Subcutaneous adipose tissue (tissue), 4 donors: ENCODE measurements around the gene GOLGA1. TPM values are rescaled to one million over a fixed set of nuclear protein-coding genes. Genes with fewer than 3 reads are reported as not detected.

Source experiments
- total RNA-seq, 4 donors: library from RNA; depleted of rRNA; stranded (reverse); fragments of >200 nt; gene quantifications; one replicate each; pipeline ENCODE4 v1.1.0, GENCODE V29; 2016
- TF ChIP-seq, protein P1 (sequence below): fragments of 450-650 bp; IDR thresholded peaks from one replicate; pipeline ENCODE4 v1.5.1; 2016; ENCODE audit warnings: low read depth, mild to moderate bottlenecking, control low read depth, antibody characterized with exemption, moderate library complexity

Gene GOLGA1
- total RNA-seq, 4 donors from 2014 or later = 15.1 to 26.0 (median 21.5) TPM

- TF ChIP-seq, protein P1, sequence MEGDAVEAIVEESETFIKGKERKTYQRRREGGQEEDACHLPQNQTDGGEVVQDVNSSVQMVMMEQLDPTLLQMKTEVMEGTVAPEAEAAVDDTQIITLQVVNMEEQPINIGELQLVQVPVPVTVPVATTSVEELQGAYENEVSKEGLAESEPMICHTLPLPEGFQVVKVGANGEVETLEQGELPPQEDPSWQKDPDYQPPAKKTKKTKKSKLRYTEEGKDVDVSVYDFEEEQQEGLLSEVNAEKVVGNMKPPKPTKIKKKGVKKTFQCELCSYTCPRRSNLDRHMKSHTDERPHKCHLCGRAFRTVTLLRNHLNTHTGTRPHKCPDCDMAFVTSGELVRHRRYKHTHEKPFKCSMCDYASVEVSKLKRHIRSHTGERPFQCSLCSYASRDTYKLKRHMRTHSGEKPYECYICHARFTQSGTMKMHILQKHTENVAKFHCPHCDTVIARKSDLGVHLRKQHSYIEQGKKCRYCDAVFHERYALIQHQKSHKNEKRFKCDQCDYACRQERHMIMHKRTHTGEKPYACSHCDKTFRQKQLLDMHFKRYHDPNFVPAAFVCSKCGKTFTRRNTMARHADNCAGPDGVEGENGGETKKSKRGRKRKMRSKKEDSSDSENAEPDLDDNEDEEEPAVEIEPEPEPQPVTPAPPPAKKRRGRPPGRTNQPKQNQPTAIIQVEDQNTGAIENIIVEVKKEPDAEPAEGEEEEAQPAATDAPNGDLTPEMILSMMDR = no peak
Observed at GRCh38 chr9:124932333-124932732, 8.6 kb downstream of the GOLGA1 start.

GRCh38 chr9:124929464-124929863 lies 11.4 kb downstream of the GOLGA1 start:
- TF ChIP-seq, protein P1 = no peak

DNA sequence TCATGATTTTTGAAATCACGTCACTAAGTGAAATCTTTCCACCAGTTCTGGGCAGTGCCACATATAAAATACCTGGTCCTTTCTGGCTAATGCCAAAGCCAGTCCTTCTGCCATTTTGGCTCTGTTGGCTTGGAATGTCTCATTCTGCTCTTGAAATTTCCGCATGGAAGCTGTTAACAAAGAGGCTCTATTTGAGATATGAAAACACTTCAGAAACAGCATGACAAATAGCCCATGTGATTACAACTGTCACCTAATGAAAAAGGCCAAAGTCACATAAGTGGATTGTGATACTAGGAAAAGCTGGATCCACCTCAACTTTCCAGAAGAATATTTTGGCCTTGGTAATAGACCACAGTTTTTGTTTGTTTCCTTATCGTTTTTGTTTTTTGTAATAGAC lies 12.8 kb downstream of the GOLGA1 start:
- TF ChIP-seq, protein P1 = no peak

DNA sequence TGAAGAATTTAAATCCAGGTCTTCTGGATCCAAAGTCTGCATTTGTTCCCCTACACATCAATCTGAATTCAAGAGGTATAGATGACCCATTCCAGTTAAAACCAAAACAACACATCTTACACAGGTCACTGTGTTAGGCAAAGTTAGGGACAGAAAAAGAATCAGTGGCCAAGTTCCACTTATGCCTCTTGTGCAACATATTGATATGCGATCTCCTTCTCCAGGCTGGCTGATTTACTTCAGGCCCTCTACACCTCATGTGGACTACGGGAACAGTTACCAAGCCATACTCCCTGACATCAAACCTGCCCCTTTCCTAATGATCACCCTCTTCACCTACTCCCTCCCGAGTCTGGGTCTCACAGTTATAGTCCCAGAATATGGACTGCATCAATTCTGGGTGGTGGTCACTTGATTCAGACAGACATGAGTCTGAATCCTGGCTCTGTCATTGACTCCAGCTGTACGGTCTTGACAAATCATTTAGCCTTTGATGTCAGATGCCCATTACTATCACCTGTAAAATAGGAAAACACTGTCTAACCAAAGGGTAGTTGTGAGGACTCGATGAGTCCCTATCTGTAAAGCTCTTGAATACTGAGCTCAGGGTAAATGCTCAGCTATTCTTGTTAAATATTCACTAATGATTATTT lies 26.0 kb downstream of the GOLGA1 start:
- TF ChIP-seq, protein P1 = no peak

DNA sequence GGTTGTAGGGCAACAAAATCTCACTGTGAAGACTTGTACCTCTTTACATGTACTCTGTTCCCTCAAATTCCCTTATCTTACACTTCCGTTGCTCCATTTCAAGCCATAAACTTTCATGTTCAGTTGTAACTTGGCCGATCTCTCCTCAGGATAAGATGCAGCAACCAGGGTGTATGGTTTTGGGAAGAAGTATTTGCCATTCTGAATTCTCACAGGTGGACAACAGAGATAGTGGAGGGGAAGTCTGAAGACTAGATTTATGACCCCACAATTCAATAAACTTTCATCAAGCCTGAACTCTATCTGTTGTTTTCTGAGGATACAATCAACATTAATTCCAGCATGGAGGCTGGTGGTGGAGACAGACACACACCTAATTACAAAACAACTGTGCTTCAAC lies 27.5 kb downstream of the GOLGA1 start:
- TF ChIP-seq, protein P1 = no peak

- TF ChIP-seq, protein P1 = no peak
Observed at GRCh38 chr9:124911766-124912165, 29.1 kb downstream of the GOLGA1 start.

GRCh38 chr9:124908098-124908497 lies 32.8 kb downstream of the GOLGA1 start:
- TF ChIP-seq, protein P1 = no peak
